ENCODE results near the gene TAGAP.
A peak's percentile ranks its signal among the peaks of the same experiment; 100 is the strongest.
"Not testable (repeated sequence)": the region's sequence is repeated elsewhere in the genome, so short reads cannot be mapped to it uniquely, and the experiment has no call there.

TAGAP gene

GRCh38 chr6:159012201-159012600, 32.6 kb downstream of the TAGAP start:
- DNase-seq (ENCODE audit: low read depth): peak; percentile 16
- no peak for TF ChIP-seq CTCF (conservative IDR thresholded peaks at IDR 0.05; ENCODE audit: low read length)
- H3K4me3 ChIP-seq (ENCODE audit: low read length): no peak overlapping the region

GRCh38 chr6:159010037-159010612, 34.7 kb downstream of the TAGAP start:
- H3K4me3 ChIP-seq (ENCODE audit: low read length): not testable (repeated sequence)

GRCh38 chr6:159008656-159009288, 36.0 kb downstream of the TAGAP start:
- H3K4me3 ChIP-seq (ENCODE audit: low read length): no peak overlapping the region
- peak; percentile 26 for DNase-seq (ENCODE audit: low read depth)

More at GRCh38 chr6:159010037-159010612, 34.7 kb downstream of the TAGAP start:
- DNase-seq (ENCODE audit: low read depth): not testable (repeated sequence)

GRCh38 chr6:159007510-159007909, 37.3 kb downstream of the TAGAP start:
- TF ChIP-seq CTCF (conservative IDR thresholded peaks at IDR 0.05; ENCODE audit: low read length): no peak
- no peak for DNase-seq (ENCODE audit: low read depth)
- H3K4me3 ChIP-seq (ENCODE audit: low read length): no peak overlapping the region

More at GRCh38 chr6:159008656-159009288, 36.0 kb downstream of the TAGAP start:
- peak; percentile 56 for TF ChIP-seq CTCF (conservative IDR thresholded peaks at IDR 0.05; ENCODE audit: low read length)

- no peak overlapping the region for H3K4me3 ChIP-seq (ENCODE audit: low read length)
- no peak for DNase-seq (ENCODE audit: low read depth)
- no peak for TF ChIP-seq CTCF (conservative IDR thresholded peaks at IDR 0.05; ENCODE audit: low read length)
These were observed 39.4 kb downstream of the TAGAP start for GRCh38 chr6:159005436-159005835.

- H3K4me3 ChIP-seq (ENCODE audit: low read length): no peak overlapping the region
- DNase-seq (ENCODE audit: low read depth): no peak
- TF ChIP-seq CTCF (conservative IDR thresholded peaks at IDR 0.05; ENCODE audit: low read length): no peak
These were observed 40.2 kb downstream of the TAGAP start for GRCh38 chr6:159004592-159004991.

GRCh38 chr6:159002432-159003155, 42.2 kb downstream of the TAGAP start:
- H3K4me3 ChIP-seq (ENCODE audit: low read length): no peak overlapping the region
- DNase-seq (ENCODE audit: low read depth): peak; percentile 42
- TF ChIP-seq CTCF (conservative IDR thresholded peaks at IDR 0.05; ENCODE audit: low read length): no peak
